ENCODE measurements around the gene JMJD1C.

DNA sequence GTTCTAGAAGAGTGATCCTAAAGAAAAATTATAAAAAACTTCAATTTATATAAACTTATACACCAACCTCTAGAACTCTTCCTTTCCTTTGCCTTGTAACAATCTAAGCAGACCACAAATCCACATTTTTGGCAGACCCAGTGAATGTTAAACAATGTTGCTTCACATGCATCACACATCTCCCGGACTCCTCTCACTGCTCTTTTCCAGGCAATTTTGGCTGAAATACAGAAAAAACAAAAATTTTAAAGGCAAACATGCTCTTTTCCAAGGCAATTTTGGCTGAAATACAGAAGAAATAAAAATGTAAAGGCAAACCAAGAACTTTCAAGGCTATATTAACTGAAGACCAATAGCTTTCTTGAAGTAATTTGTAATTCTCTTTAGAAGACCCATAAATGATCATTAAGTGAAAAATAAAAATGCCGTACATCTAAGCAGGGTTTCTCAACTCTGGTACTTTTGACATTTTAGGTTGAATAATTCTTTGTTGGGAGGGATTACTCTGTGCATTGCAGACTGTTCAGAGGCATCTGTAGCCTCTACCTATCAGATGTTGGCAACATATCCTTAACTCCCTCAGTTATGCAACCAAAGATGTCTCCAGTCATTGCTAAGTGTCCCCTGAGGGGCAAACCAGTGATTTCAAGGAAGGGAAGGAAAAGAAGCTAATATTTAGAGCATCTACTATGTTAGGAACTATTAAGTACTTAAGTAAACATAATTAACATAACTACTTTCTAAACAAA is 268.3 kb downstream of the JMJD1C start:
- TF ChIP-seq, protein P1, sequence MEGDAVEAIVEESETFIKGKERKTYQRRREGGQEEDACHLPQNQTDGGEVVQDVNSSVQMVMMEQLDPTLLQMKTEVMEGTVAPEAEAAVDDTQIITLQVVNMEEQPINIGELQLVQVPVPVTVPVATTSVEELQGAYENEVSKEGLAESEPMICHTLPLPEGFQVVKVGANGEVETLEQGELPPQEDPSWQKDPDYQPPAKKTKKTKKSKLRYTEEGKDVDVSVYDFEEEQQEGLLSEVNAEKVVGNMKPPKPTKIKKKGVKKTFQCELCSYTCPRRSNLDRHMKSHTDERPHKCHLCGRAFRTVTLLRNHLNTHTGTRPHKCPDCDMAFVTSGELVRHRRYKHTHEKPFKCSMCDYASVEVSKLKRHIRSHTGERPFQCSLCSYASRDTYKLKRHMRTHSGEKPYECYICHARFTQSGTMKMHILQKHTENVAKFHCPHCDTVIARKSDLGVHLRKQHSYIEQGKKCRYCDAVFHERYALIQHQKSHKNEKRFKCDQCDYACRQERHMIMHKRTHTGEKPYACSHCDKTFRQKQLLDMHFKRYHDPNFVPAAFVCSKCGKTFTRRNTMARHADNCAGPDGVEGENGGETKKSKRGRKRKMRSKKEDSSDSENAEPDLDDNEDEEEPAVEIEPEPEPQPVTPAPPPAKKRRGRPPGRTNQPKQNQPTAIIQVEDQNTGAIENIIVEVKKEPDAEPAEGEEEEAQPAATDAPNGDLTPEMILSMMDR (conservative IDR thresholded peaks at IDR 0.05), result no peak
- TF ChIP-seq ZFX (IDR thresholded peaks at IDR 0.05), result no peak

All from C4-2B (cell line).